Subcutaneous abdominal adipose tissue (tissue), 5 donors: ENCODE data around the gene DMAP1.

Source experiments
- H3K27ac ChIP-seq: one replicate; pipeline ENCODE4 v1.7.0; 2013; ENCODE audit warnings: low read depth, mild to moderate bottlenecking, inconsistent platforms, low read length, moderate library complexity
- H3K27me3 ChIP-seq, 5 donors: one replicate each; pipeline ENCODE4 v1.7.0; 2013; ENCODE audit warnings: low read length in 5 of 5, inconsistent platforms in 1 of 5; ENCODE audit not compliant: control insufficient read depth in 5 of 5, insufficient read depth in 4 of 5
- H3K36me3 ChIP-seq, 5 donors: one replicate each; pipeline ENCODE4 v1.7.0; 2013; ENCODE audit warnings: low read length in 5 of 5; ENCODE audit not compliant: control insufficient read depth in 5 of 5, insufficient read depth in 5 of 5
- H3K4me1 ChIP-seq, 5 donors: one replicate each; pipeline ENCODE4 v1.7.0; 2013; ENCODE audit warnings: low read length in 5 of 5, mild to moderate bottlenecking in 3 of 5, moderate library complexity in 1 of 5; ENCODE audit not compliant: control insufficient read depth in 5 of 5, insufficient read depth in 5 of 5
- H3K4me3 ChIP-seq, 5 donors: one replicate each; pipeline ENCODE4 v1.7.0; 2013; ENCODE audit warnings: low read length in 5 of 5, low read depth in 1 of 5
- H3K9ac ChIP-seq, 5 donors: one replicate each; pipeline ENCODE4 v1.7.0; 2013; ENCODE audit warnings: low read length in 5 of 5, mild to moderate bottlenecking in 4 of 5, moderate library complexity in 3 of 5
- H3K9me3 ChIP-seq, 5 donors: one replicate each; pipeline ENCODE4 v1.7.0; 2013; ENCODE audit warnings: low read length in 5 of 5; ENCODE audit not compliant: control insufficient read depth in 5 of 5
- donor health status: healthy.
- donor health status: healthy.
- donor health status: healthy.
- donor health status: healthy.
- donor health status: healthy.

Gene DMAP1

GRCh38 chr1:44217809-44218410 lies 4.6 kb downstream of the DMAP1 start:
- Histone ChIP-seq H3K27me3 (no peaks in the 10 kb centered on the region), H3K27ac (no peak overlapping the region), H3K9me3 (no peaks in the 10 kb centered on the region), H3K4me3 (no peak overlapping the region), H3K36me3 (peaks cover 4 to 78% (median 69%) of the 10 kb centered on the region in 5 donors), H3K9ac (no peak overlapping the region), H3K4me1 (peaks cover 5 to 18% (median 16%) of the 10 kb centered on the region in 5 donors)

GRCh38 chr1:44218503-44219300 lies 5.4 kb downstream of the DMAP1 start:
- peaks cover 4 to 78% (median 69%) of the 10 kb centered on the region in 5 donors for H3K36me3 ChIP-seq
- no peak overlapping the region for H3K4me3 ChIP-seq
- H3K9me3 ChIP-seq: no peaks in the 10 kb centered on the region
- H3K9ac ChIP-seq: no peak overlapping the region
- H3K4me1 ChIP-seq: peaks cover 5 to 12% (median 10%) of the 10 kb centered on the region in 5 donors
- H3K27ac ChIP-seq: no peak overlapping the region
- H3K27me3 ChIP-seq: no peaks in the 10 kb centered on the region

- Histone ChIP-seq H3K4me3 (no peak overlapping the region), H3K27me3 (no peaks in the 10 kb centered on the region), H3K36me3 (peaks cover 4 to 78% (median 69%) of the 10 kb centered on the region in 5 donors), H3K4me1 (peaks cover 2 to 7% (median 5%) of the 10 kb centered on the region in 5 donors), H3K9me3 (no peaks in the 10 kb centered on the region), H3K27ac (no peak overlapping the region), H3K9ac (no peak overlapping the region)
Observed at GRCh38 chr1:44219301-44219626, 6.0 kb downstream of the DMAP1 start.

GRCh38 chr1:44220001-44220751 lies 6.9 kb downstream of the DMAP1 start:
- Histone ChIP-seq H3K27ac (no peak overlapping the region), H3K27me3 (no peaks in the 10 kb centered on the region), H3K9me3 (no peaks in the 10 kb centered on the region), H3K4me1 (peaks cover 0 to 10% (median 5%) of the 10 kb centered on the region in 5 donors), H3K9ac (no peak overlapping the region), H3K4me3 (no peak overlapping the region), H3K36me3 (peaks cover 4 to 71% (median 64%) of the 10 kb centered on the region in 5 donors)

GRCh38 chr1:44220755-44221154 lies 7.5 kb downstream of the DMAP1 start:
- H3K9me3 ChIP-seq: no peaks in the 10 kb centered on the region

GRCh38 chr1:44221769-44222168 lies 8.5 kb downstream of the DMAP1 start:
- H3K27me3 ChIP-seq: no peaks in the 10 kb centered on the region
- no peaks in the 10 kb centered on the region for H3K9me3 ChIP-seq
- H3K9ac ChIP-seq: no peak overlapping the region
- no peak overlapping the region for H3K27ac ChIP-seq
- H3K4me3 ChIP-seq: no peak overlapping the region
- H3K36me3 ChIP-seq: peaks cover 3 to 61% (median 51%) of the 10 kb centered on the region in 5 donors
- peaks cover 0 to 14% (median 8%) of the 10 kb centered on the region in 5 donors for H3K4me1 ChIP-seq

More at GRCh38 chr1:44220755-44221154, 7.5 kb downstream of the DMAP1 start:
- peaks cover 4 to 70% (median 58%) of the 10 kb centered on the region in 5 donors for H3K36me3 ChIP-seq
- no peak overlapping the region for H3K4me3 ChIP-seq
- no peak overlapping the region for H3K27ac ChIP-seq
- no peak overlapping the region for H3K9ac ChIP-seq
- peaks cover 0 to 14% (median 8%) of the 10 kb centered on the region in 5 donors for H3K4me1 ChIP-seq
- no peaks in the 10 kb centered on the region for H3K27me3 ChIP-seq

- no peaks in the 10 kb centered on the region for H3K27me3 ChIP-seq
- H3K27ac ChIP-seq: no peak overlapping the region
- no peaks in the 10 kb centered on the region for H3K9me3 ChIP-seq
- peaks cover 0 to 21% (median 15%) of the 10 kb centered on the region in 5 donors for H3K4me1 ChIP-seq
- H3K36me3 ChIP-seq: peaks cover 0 to 56% (median 46%) of the 10 kb centered on the region in 5 donors
- H3K4me3 ChIP-seq: no peak overlapping the region
- H3K9ac ChIP-seq: no peak overlapping the region
Observed at GRCh38 chr1:44222397-44223186, 9.3 kb downstream of the DMAP1 start.

- H3K27ac ChIP-seq: no peak overlapping the region
- H3K27me3 ChIP-seq: no peaks in the 10 kb centered on the region
- peaks cover 0 to 22% (median 15%) of the 10 kb centered on the region in 5 donors for H3K4me1 ChIP-seq
- H3K9ac ChIP-seq: no peak overlapping the region
- no peaks in the 10 kb centered on the region for H3K9me3 ChIP-seq
- H3K36me3 ChIP-seq: peaks cover 0 to 50% (median 41%) of the 10 kb centered on the region in 5 donors
- H3K4me3 ChIP-seq: no peak overlapping the region
Observed at GRCh38 chr1:44223187-44223610, 9.9 kb downstream of the DMAP1 start.

- H3K9ac ChIP-seq: no peak overlapping the region
- no peaks in the 10 kb centered on the region for H3K27me3 ChIP-seq
- H3K4me1 ChIP-seq: peaks cover 0 to 22% (median 15%) of the 10 kb centered on the region in 5 donors
- H3K27ac ChIP-seq: no peak overlapping the region
- no peaks in the 10 kb centered on the region for H3K9me3 ChIP-seq
- peaks cover 0 to 33% (median 19%) of the 10 kb centered on the region in 5 donors for H3K36me3 ChIP-seq
- no peak overlapping the region for H3K4me3 ChIP-seq
Observed at GRCh38 chr1:44225761-44226160, 12.5 kb downstream of the DMAP1 start.
